ENCODE measurements around the gene BRI3. TPM values are rescaled to one million over a fixed set of nuclear protein-coding genes. Genes with fewer than 3 reads are reported as not detected.
A peak's percentile ranks its signal among the peaks of the same experiment; 100 is the strongest.

BRI3 gene
- total and polyA plus RNA-seq, 5 experiments from 2014 or later, result 15.1 to 86.2 (median 18.8) TPM

DNA sequence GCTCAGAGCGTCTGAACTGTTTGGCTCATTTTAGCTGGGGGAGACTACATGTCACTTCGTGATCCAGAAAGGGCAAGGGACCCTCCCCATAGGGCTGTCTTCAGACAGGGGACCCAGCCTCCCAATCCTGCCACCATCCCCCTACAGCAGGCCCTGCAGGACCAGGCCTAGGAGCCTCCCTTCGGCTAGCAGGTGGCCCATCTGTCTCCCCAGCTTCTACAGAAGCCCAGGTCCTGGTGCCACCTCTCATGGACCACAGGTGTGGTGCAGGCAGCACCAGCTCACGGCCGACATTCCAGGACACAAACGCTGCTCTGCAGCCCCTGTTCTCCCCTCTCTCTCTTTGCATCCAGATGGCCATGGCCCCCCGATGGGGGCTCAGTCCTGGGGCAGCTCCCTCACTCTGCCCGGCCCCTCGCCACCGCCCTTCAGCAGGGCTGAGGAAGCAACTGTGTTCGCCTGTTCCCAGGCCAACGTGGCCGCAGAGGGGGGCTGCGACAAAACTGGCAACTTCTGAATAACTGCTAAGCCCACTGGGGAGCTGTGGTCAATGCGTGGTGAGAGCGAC lies 39.7 kb upstream of the BRI3 start:
- Mint-ChIP-seq H3K27me3 (no peaks in the 10 kb centered on the region), H3K4me1 (peaks cover 4 to 26% (median 9%) of the 10 kb centered on the region in 4 donors), H3K36me3 (peaks cover 0 to 72% (median 9%) of the 10 kb centered on the region in 3 donors), H3K27ac (peak overlapping the region in 4 of 10 donors; percentile 27 to 52 (median 44)), H3K4me3 (no peak overlapping the region), H3K9me3 (no peaks in the 10 kb centered on the region)
- ATAC-seq (no peak), DNase-seq (no peak)
- POLR2A ChIA-PET, result no interaction called here

DNA sequence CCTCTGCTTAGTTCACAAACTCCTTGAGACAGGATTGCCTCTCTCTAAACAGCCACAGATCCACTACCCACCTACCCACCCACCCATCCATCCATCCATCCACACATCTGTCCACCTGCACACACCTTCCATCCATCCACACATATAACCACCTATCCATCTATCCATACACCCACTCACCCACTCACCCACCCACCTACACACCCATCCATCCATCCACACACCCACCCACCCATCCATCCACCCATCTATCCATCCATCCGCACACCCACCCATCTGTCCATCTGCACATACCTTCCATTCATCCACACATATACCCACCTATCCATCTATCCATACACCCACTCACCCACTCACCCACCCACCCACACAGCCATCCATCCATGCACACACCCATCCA lies 39.1 kb upstream of the BRI3 start:
- DNase-seq (no peak), ATAC-seq (no peak)
- Mint-ChIP-seq H3K4me1 (peaks cover 4 to 29% (median 10%) of the 10 kb centered on the region in 4 donors), H3K9me3 (no peaks in the 10 kb centered on the region), H3K36me3 (peaks cover 0 to 70% (median 9%) of the 10 kb centered on the region in 3 donors), H3K4me3 (no peak overlapping the region), H3K27ac (peak overlapping the region in 1 of 10 donors; percentile 29), H3K27me3 (no peaks in the 10 kb centered on the region)
- POLR2A ChIA-PET, result no interaction called here

DNA sequence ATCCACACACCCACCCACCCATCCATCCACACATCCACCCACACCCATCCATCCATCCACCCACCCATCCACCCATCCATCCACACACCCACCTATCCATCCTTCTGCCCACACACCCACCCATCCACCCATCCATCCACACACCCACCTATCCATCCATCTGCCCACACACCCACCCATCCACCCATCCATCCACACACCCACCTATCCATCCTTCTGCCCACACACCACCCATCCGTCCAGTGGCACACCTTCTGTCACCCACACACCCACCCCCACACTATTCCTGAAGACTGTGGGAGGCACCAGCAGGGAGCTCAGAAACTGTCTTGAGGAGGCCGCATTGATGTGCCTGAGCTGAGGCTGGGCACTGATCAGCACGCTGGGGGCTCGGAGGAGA lies 38.6 kb upstream of the BRI3 start:
- Mint-ChIP-seq H3K27me3 (no peaks in the 10 kb centered on the region), H3K36me3 (peaks cover 0 to 71% (median 9%) of the 10 kb centered on the region in 3 donors), H3K9me3 (no peaks in the 10 kb centered on the region), H3K4me1 (peaks cover 5 to 35% (median 15%) of the 10 kb centered on the region in 4 donors), H3K27ac (peak overlapping the region in 1 of 10 donors; percentile 25), H3K4me3 (no peak overlapping the region)
- DNase-seq, result no peak
- POLR2A ChIA-PET, result no interaction called here
- ATAC-seq, result no peak

DNA sequence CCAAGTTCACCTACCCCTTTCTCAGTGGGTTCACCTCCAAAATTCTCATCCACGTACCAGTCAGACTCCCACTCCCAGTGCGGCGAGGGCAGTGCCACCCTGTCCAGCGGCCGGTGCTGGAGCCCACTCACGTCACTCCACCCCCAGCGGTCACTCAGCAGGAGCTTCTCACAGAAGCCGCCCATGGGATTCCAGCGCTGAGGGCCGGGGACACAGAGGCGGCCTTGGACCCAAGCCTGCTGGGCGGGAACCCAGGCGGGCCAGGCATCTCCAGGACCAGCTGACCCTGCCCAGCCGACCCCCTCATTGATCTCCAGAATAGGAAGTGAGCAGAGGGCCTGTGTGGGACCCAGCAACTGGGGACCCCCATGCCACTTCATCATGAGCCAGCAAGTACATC lies 36.6 kb upstream of the BRI3 start:
- POLR2A ChIA-PET, result no interaction called here
- no peak for ATAC-seq
- Mint-ChIP-seq H3K27me3 (no peaks in the 10 kb centered on the region), H3K9me3 (no peaks in the 10 kb centered on the region), H3K36me3 (peaks cover 0 to 60% (median 6%) of the 10 kb centered on the region in 3 donors), H3K4me1 (peaks cover 11 to 52% (median 32%) of the 10 kb centered on the region in 4 donors), H3K4me3 (no peak overlapping the region), H3K27ac (peak overlapping the region in 2 of 10 donors; percentile 39 to 46)
- no peak for DNase-seq

DNA sequence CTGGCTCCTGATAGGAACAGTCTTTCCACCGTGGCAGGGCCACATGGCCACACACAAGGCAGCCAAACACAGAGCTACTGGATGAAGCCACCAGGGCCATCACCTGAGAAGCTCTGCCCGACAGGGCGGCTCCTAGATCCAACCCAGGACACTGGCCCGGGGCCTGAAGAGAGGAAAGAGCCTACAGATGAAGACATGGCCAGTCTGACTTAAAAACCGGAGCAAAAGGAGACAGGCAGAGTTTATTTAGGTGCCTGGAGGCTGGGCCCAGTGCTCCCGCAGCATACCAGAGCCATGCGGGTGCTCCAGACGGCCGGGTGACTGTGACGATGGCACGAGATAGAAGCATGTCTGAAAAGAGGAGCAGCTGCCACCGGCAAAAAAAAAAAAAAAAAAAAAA lies 33.3 kb upstream of the BRI3 start:
- POLR2A ChIA-PET, result interaction anchor here (0.5 to 6.4 kb wide), 4 partner anchors 16 to 141 kb away, joined by 3 to 84 read pairs (median 4); partner anchors contain the start of gene LMTK2
- DNase-seq, result no peak
- Mint-ChIP-seq H3K27ac (peak overlapping the region; percentile 82 to 100 (median 92)), H3K9me3 (no peaks in the 10 kb centered on the region), H3K4me1 (peaks cover 22 to 63% (median 56%) of the 10 kb centered on the region in 4 donors), H3K4me3 (peak overlapping the region in 8 of 10 donors; percentile 45 to 97 (median 62)), H3K36me3 (peaks cover 0 to 40% (median 5%) of the 10 kb centered on the region in 3 donors), H3K27me3 (no peaks in the 10 kb centered on the region)
- no peak for ATAC-seq

DNA sequence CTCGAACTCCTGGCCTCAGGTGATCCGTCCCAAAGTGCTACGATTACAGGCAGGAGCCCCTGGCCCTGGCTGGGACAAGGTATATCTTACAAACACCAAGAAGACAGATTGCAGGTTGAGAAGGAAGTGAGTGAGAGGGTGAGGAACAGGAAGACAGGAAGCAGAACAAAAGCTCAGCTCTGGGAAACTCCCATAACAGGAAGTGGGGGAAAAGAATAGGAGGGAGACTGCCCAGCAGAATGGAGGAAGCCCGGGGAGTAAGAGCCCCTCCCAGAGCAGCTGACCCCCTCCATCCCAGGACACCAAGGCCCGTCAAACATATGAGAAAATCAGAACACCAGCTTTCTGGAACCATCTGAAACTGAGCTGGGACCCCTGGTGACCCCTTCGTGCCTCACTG lies 32.4 kb upstream of the BRI3 start:
- Mint-ChIP-seq H3K4me3 (peak overlapping the region; percentile 61 to 97 (median 90)), H3K27me3 (no peaks in the 10 kb centered on the region), H3K27ac (peak overlapping the region; percentile 93 to 100 (median 98)), H3K36me3 (peaks cover 0 to 40% (median 5%) of the 10 kb centered on the region in 3 donors), H3K9me3 (no peaks in the 10 kb centered on the region), H3K4me1 (peaks cover 22 to 68% (median 60%) of the 10 kb centered on the region in 4 donors)
- POLR2A ChIA-PET, result interaction anchor here (0.6 to 6.4 kb wide), 5 partner anchors 10 to 630 kb away, joined by 3 to 84 read pairs (median 8); partner anchors contain the start of gene BRI3
- DNase-seq (peak in 1 of 10 donors; percentile 15), ATAC-seq (no peak)

DNA sequence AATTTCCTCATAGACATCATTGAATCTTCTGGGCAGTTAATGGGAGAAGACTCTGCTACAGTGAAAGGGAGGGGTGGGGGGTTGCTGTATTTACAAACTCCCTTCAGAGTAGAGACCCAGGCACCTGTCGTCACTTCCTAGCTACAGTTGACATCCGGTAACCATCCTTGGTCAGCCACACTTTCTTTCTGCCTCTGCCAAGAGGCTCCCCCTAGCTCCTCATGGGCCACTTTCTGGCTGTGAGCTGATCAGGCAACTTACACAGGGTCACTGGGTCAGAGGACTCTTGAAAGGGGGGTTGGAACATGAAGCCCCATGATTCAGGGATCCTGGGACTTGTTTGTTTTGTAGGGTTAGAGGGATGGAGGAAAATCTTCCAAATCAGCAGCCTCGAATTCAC lies 30.7 kb upstream of the BRI3 start:
- H3K27me3 Mint-ChIP-seq, result no peaks in the 10 kb centered on the region
- ATAC-seq (peak; percentile 20 to 50), DNase-seq (peak in 9 of 10 donors; percentile 19 to 77 (median 63))
- H3K4me1 Mint-ChIP-seq, result peaks cover 25 to 75% (median 65%) of the 10 kb centered on the region in 4 donors
- H3K4me3 Mint-ChIP-seq, result peak overlapping the region; percentile 87 to 97 (median 96)
- H3K9me3 Mint-ChIP-seq, result no peaks in the 10 kb centered on the region
- peaks cover 0 to 35% (median 5%) of the 10 kb centered on the region in 3 donors for H3K36me3 Mint-ChIP-seq
- peak overlapping the region; percentile 93 to 100 (median 98) for H3K27ac Mint-ChIP-seq
- POLR2A ChIA-PET, result interaction anchor here (0.6 to 6.4 kb wide), 18 partner anchors 9 to 1739 kb away, joined by 3 to 84 read pairs (median 7); partner anchors contain the start of genes BAIAP2L1, BHLHA15, BRI3 and SDHAF3

DNA sequence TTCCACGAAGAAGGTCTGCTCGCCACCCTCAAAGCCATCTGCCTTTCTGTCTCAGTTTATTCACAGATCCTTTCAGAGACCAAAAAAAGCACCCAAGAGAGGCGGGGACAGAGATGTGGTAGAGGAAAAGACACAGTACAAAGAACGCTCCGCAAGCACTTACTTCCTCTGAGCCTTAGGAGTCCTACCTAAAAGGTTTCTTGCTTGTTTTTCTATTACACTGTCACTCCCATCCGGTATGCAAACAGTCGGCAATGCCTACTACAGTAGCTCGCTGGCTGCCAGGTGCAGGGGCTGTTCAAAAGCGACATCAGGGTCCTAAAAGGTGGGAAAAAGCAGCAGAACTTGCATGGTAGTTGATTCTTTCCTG lies 30.3 kb upstream of the BRI3 start:
- H3K9me3 Mint-ChIP-seq, result no peaks in the 10 kb centered on the region
- DNase-seq (peak; percentile 21 to 88 (median 70)), ATAC-seq (peak; percentile 69 to 78)
- POLR2A ChIA-PET, result interaction anchor here (0.7 to 6.4 kb wide), 17 partner anchors 9 to 1254 kb away, joined by 3 to 84 read pairs (median 5); partner anchors contain the start of genes BAIAP2L1, BHLHA15, BRI3 and TRRAP
- H3K4me1 Mint-ChIP-seq, result peaks cover 25 to 74% (median 67%) of the 10 kb centered on the region in 4 donors
- peak overlapping the region; percentile 93 to 100 (median 98) for H3K27ac Mint-ChIP-seq
- H3K36me3 Mint-ChIP-seq, result peaks cover 0 to 35% (median 6%) of the 10 kb centered on the region in 3 donors
- peak overlapping the region; percentile 87 to 97 (median 96) for H3K4me3 Mint-ChIP-seq
- no peaks in the 10 kb centered on the region for H3K27me3 Mint-ChIP-seq

DNA sequence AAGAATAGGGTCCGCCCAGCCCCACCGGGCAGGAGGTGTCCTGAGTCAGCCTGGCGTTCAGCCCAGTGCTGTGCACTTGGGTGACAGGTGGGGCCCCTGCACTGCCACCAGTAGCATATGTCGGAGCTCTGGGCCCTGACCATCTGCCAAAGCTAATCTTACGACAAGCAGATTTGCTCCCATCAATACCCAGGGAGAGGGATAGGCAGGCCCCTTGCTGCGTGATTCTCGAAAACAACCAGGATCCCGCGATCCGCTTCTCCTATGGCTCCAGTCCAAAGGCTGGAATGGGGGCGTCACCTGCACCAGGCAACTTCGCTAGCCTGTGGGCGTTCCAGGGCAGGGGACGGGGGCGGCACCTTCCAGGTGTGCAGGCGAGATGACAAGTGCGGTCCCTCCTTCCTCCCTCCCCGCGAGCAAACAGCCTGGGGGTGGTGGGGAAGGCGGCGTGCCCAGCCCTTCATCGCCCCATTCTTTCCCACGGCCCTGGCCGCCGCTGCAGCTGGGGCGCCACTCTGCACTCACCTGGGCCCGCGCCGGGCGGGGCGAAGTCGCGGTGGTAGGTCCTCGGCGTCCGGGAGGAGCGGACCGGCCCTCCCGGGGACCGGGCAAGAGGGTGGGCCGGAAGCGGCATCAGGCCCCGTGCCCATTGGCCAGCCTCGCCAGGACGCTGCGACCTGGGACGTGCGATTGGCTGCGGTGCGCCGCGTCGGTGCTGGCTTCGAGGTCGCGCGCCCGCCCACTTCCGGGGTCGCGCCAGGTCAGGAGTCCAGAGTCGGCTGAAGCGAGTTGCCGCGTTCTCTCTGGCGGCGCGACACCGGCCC lies 29.7 kb upstream of the BRI3 start, which contains the start of gene TECPR1:
Gene TECPR1, minus strand, starts transcription at position 632 of the 824 bp plus-strand sequence. CDS start 6,086 bp downstream, outside the sequence.
- peak; percentile 69 to 82 for ATAC-seq
- Mint-ChIP-seq H3K27ac (peak within 1 kb of the TSS; percentile 93 to 100 (median 98)), H3K4me3 (peak within 1 kb of the TSS; percentile 87 to 97 (median 96)), H3K36me3 (peaks cover 0 to 36% (median 12%) of the 10 kb centered on the region in 3 donors), H3K4me1 (peaks cover 26 to 73% (median 70%) of the 10 kb centered on the region in 4 donors), H3K9me3 (no peaks in the 10 kb centered on the region), H3K27me3 (no peaks in the 10 kb centered on the region)
- POLR2A ChIA-PET, result interaction anchor here (0.7 to 6.4 kb wide), 16 partner anchors 8 to 1253 kb away, joined by 3 to 84 read pairs (median 6); partner anchors contain the start of genes BAIAP2L1, BHLHA15, BRI3 and TRRAP
- peak; percentile 75 to 94 (median 86) for DNase-seq

DNA sequence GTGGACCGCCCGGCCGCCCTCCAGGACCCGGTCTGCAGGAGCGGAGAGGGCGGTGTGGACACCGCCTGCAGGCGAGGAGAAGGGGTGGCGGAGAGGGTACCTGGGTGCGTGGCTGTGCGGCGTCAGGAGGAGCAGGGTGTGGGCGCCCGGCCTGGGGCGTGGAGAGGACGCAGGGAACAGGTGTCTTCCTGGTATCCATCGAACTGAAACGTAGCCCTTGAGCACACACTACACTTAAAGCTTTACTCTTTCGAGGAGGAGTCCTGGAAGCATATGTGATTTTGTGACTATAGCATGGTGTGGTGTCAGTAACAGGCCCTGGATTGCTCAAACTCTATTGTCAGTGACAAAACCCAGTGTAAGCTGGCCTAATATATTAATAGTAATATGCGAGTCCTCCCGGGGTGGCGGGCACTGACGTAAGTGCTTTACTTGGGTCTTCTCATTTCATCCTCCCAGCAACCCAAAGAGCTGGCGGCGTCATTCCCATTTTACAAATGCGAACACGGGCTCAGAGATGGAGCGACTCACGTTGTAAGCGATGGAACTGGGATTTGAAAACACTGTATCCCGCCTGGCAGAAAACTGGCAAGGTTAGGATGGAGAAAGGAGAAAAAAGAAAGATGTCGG lies 28.9 kb upstream of the BRI3 start:
- Mint-ChIP-seq H3K27ac (peak overlapping the region; percentile 82 to 100 (median 98)), H3K4me3 (peak overlapping the region; percentile 87 to 97 (median 96)), H3K27me3 (no peaks in the 10 kb centered on the region), H3K36me3 (peaks cover 0 to 39% (median 14%) of the 10 kb centered on the region in 3 donors), H3K9me3 (no peaks in the 10 kb centered on the region), H3K4me1 (peaks cover 28 to 74% (median 66%) of the 10 kb centered on the region in 4 donors)
- ATAC-seq (peak; percentile 21 to 40), DNase-seq (no peak)
- POLR2A ChIA-PET, result interaction anchor here (0.6 to 6.4 kb wide), 5 partner anchors 19 to 626 kb away, joined by 3 to 84 read pairs (median 5); partner anchors contain the start of genes BRI3 and TRRAP

DNA sequence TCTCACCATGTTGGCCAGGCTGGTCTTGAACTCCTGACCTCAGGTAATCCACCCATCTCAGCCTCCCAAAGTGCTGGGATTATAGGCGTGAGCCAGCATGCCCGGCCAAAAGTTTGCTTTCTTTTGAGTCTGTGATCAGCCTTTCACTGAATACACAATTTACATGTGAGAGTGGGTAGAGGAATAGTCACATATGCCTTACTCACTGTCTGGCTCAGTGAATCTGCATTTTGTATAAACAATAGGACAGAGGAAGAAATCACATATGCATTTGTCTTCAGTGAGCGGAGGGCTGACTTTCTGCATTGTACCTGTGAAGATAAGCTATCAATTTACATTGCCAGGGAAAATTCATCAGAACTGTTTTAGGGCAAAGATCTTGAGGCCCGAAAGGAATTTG lies 27.0 kb upstream of the BRI3 start:
- Mint-ChIP-seq H3K36me3 (peaks cover 0 to 46% (median 17%) of the 10 kb centered on the region in 3 donors), H3K27ac (peak overlapping the region in 6 of 10 donors; percentile 26 to 83 (median 38)), H3K4me3 (peak overlapping the region in 3 of 10 donors; percentile 5 to 67 (median 14)), H3K4me1 (peaks cover 21 to 59% (median 51%) of the 10 kb centered on the region in 4 donors), H3K27me3 (no peaks in the 10 kb centered on the region), H3K9me3 (no peaks in the 10 kb centered on the region)
- no peak for ATAC-seq
- POLR2A ChIA-PET, result interaction anchor here (0.8 to 6.1 kb wide), 4 partner anchors 12 to 147 kb away, joined by 3 to 72 read pairs (median 6); partner anchors contain the start of gene BRI3
- no peak for DNase-seq

Data from naive thymus-derived CD8-positive, alpha-beta T cell (primary cell).